ENCODE data around the gene NEK10. TPM values are rescaled to one million over a fixed set of nuclear protein-coding genes. Genes with fewer than 3 reads are reported as not detected.

NEK10 gene
- total and polyA plus RNA-seq, 2 of the 13 experiments (the other 11 are each of a cell fraction or from before 2014, with no cell fraction given) = 2.8 to 14.2 TPM

DNA sequence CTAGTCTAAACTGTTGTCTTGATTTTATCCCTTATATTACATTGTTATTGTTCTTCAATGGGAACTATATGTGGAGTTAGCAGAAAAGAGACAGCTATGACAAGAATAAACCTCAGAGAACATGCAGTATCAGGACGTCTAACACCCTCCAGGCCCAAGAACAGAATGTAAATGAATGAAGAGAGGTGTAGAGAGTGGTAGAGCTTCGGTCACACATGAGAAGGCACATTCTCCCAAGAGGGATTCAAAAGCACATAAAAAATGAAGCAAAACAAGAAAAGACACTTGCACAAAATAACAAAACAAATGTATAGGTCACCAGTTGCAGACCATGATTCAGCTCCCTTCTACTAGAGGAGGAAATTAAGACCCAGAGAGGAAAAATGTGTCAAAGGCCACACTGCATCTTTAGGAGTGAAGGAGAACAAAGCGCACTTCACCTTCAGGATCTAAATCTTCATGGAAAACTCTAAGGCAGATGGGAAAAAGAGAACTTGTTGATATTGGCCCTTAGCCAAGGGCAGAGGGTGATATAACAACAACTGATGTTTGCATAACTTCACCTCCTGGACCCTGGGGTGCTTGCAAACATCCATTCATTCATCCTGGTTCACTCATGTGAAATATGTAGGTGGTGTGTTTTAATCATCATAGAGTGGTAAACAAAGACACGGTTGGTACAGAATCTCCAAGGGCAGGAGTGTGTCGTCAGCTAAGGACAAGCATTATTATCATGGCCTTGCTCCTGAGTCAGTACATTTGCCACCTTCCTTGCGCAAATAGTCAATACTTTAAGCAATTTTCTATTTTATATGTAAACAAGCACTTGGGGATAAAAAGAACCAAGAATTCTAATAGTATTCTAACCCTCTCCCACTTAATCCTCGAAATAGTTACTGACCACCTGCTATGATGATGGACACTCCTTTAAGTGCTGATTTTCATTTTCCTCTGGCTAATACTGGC, 8.8 kb downstream of the NEK10 start (continued):
- TF ChIP-seq KLF12 (CRISPR knock-in tag; IDR thresholded peaks at IDR 0.05; ENCODE audit: borderline replicate concordance) (0 out of 2 replicates have a peak, but pooled peaks have one; percentile 53), ZBTB3 (CRISPR knock-in tag; IDR thresholded peaks at IDR 0.05; ENCODE audit: borderline replicate concordance, low read depth) (no peak), ZNF558 (CRISPR knock-in tag; IDR thresholded peaks at IDR 0.05; ENCODE audit: borderline replicate concordance) (no peak; the same call in 1 of the 2 replicates), ZNF790 (CRISPR knock-in tag; IDR thresholded peaks at IDR 0.05; ENCODE audit: borderline replicate concordance) (no peak), MED13 (CRISPR knock-in tag; IDR thresholded peaks at IDR 0.05) (peak; percentile 97), ZNF160 (CRISPR knock-in tag; IDR thresholded peaks at IDR 0.05) (no peak), ZNF251 (CRISPR knock-in tag; IDR thresholded peaks at IDR 0.05) (no peak), ADNP (CRISPR knock-in tag; IDR thresholded peaks at IDR 0.05) (no peak), ZNF317 (CRISPR knock-in tag; IDR thresholded peaks at IDR 0.05) (0 out of 2 replicates have a peak, but pooled peaks have one; percentile 53), ZNF792 (CRISPR knock-in tag; IDR thresholded peaks at IDR 0.05) (peak; percentile 87), HDAC1 (CRISPR knock-in tag; IDR thresholded peaks at IDR 0.05) (peak; percentile 86)
- TF ChIP-seq, protein P1, sequence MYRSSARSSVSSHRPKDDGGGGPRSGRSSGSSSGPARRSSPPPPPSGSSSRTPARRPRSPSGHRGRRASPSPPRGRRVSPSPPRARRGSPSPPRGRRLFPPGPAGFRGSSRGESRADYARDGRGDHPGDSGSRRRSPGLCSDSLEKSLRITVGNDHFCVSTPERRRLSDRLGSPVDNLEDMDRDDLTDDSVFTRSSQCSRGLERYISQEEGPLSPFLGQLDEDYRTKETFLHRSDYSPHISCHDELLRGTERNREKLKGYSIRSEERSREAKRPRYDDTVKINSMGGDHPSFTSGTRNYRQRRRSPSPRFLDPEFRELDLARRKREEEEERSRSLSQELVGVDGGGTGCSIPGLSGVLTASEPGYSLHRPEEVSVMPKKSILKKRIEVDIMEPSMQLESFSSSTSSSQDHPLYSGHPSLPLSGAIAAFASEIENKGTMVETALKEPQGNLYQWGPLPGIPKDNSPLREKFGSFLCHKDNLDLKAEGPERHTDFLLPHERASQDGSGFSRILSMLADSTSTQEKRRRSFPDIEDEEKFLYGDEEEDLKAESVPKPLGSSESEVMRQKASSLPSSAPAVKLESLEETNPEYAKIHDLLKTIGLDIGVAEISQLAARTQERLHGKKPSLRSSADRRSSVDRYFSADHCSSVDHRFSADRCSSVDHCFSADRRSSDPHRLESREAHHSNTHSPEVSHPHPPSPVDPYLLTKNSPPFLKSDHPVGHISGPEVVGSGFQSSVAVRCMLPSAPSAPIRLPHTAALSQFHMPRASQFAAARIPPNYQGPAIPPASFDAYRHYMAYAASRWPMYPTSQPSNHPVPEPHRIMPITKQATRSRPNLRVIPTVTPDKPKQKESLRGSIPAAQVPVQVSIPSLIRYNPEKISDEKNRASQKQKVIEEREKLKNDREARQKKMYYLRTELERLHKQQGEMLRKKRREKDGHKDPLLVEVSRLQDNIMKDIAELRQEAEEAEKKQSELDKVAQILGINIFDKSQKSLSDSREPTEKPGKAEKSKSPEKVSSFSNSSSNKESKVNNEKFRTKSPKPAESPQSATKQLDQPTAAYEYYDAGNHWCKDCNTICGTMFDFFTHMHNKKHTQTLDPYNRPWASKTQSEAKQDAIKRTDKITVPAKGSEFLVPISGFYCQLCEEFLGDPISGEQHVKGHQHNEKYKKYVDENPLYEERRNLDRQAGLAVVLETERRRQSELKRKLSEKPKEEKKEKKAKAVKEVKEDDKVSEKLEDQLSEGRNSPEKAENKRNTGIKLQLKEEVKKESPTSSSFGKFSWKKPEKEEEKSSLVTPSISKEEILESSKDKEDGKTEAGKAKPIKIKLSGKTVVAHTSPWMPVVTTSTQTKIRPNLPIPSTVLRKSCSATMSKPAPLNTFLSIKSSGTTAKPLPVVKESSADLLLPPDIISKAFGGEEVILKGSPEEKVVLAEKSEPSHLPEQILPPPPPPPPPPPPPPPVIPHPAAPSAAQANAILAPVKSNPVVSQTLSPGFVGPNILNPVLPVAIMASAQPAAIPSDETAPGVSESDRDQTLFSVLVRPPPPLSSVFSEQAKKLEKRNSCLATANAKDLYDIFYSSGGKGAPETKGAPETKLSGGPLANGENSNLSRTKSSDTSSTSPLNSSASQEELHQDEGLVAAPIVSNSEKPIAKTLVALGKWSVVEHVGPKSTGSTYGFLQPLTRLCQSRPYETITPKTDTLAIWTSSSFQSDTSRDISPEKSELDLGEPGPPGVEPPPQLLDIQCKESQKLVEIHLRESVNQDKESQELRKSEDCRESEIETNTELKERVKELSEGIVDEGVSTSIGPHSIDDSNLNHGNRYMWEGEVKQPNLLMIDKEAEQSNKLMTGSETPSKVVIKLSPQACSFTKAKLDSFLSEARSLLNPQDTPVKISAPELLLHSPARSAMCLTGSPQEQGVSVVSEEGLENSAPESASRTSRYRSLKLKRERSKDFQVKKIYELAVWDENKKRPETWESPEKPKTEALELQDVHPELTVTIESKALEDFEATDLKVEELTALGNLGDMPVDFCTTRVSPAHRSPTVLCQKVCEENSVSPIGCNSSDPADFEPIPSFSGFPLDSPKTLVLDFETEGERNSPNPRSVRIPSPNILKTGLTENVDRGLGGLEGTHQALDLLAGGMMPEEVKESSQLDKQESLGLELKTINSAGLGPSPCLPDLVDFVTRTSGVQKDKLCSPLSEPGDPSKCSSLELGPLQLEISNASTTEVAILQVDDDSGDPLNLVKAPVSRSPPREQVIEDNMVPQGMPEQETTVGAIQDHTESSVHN (CRISPR knock-in tag; IDR thresholded peaks at IDR 0.05) = no peak
- TF ChIP-seq, protein P2, sequence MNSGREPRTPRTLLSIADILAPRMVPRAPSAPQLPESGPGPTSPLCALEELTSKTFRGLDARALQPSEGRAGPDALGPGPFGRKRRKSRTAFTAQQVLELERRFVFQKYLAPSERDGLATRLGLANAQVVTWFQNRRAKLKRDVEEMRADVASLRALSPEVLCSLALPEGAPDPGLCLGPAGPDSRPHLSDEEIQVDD (CRISPR knock-in tag; IDR thresholded peaks at IDR 0.05; ENCODE audit: borderline replicate concordance) = no peak
- TF ChIP-seq, protein P3, sequence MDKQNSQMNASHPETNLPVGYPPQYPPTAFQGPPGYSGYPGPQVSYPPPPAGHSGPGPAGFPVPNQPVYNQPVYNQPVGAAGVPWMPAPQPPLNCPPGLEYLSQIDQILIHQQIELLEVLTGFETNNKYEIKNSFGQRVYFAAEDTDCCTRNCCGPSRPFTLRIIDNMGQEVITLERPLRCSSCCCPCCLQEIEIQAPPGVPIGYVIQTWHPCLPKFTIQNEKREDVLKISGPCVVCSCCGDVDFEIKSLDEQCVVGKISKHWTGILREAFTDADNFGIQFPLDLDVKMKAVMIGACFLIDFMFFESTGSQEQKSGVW (CRISPR knock-in tag; IDR thresholded peaks at IDR 0.05; ENCODE audit: borderline replicate concordance) = no peak
- TF ChIP-seq, protein P4, sequence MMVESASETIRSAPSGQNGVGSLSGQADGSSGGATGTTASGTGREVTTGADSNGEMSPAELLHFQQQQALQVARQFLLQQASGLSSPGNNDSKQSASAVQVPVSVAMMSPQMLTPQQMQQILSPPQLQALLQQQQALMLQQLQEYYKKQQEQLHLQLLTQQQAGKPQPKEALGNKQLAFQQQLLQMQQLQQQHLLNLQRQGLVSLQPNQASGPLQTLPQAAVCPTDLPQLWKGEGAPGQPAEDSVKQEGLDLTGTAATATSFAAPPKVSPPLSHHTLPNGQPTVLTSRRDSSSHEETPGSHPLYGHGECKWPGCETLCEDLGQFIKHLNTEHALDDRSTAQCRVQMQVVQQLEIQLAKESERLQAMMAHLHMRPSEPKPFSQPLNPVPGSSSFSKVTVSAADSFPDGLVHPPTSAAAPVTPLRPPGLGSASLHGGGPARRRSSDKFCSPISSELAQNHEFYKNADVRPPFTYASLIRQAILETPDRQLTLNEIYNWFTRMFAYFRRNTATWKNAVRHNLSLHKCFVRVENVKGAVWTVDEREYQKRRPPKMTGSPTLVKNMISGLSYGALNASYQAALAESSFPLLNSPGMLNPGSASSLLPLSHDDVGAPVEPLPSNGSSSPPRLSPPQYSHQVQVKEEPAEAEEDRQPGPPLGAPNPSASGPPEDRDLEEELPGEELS (CRISPR knock-in tag; IDR thresholded peaks at IDR 0.05) = peak; percentile 99

Measured in HepG2 (cell line).